Omental fat pad (tissue), 4 donors: ENCODE measurements around the gene OR10D3. TPM values are rescaled to one million over a fixed set of nuclear protein-coding genes. Genes with fewer than 3 reads are reported as not detected.

Source experiments
- ATAC-seq: fragments of 150-250 bp; one replicate; pipeline ENCODE4 v1.9.1; 2016; ENCODE audit warnings: mild to moderate bottlenecking, moderate library complexity; ENCODE audit not compliant: low FRiP score
- DNase-seq: peaks from one replicate; pipeline ENCODE4 v3.0.0-alpha.2; 2019; ENCODE audit warnings: low spot score
- total RNA-seq, 4 donors: library from RNA; depleted of rRNA; stranded (reverse); fragments of >200 nt; gene quantifications; one replicate each; pipeline ENCODE4 v1.1.0, GENCODE V29; 2016
- TF ChIP-seq, protein P1 (sequence below), 3 donors: fragments of 450-650 bp; IDR thresholded peaks; one replicate each; pipeline ENCODE4 v1.5.1; 2016 to 2017; ENCODE audit warnings: antibody characterized with exemption in 3 of 3, mild to moderate bottlenecking in 3 of 3, moderate library complexity in 2 of 3

Gene OR10D3, protein sequence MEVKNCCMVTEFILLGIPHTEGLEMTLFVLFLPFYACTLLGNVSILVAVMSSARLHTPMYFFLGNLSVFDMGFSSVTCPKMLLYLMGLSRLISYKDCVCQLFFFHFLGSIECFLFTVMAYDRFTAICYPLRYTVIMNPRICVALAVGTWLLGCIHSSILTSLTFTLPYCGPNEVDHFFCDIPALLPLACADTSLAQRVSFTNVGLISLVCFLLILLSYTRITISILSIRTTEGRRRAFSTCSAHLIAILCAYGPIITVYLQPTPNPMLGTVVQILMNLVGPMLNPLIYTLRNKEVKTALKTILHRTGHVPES
- total RNA-seq: not detected

DNA sequence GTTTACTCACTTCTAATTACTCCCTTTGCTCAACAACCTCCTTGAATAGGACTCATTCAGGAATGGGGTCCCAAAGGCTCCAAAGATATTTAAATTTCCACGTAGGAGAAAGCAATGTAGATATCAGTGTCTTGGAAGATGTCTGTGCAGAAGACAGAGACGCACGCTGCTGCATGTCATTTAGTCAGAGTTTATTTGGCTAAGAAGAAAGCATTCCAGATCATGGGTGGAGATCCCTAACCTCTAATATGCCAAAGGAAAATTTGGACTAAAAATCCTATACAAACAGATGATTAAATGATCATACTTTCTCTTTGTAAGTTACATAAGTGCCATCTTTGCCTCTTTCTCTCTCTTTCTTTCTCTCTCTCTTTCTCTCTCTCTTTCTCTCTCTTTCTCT lies at the start of gene OR10D3:
OR10D3 (plus strand) TSS at position 278 of the 400 bp plus-strand sequence. CDS start 1,925 bp downstream, outside the sequence.
- DNase-seq: no peak
- TF ChIP-seq, protein P1, sequence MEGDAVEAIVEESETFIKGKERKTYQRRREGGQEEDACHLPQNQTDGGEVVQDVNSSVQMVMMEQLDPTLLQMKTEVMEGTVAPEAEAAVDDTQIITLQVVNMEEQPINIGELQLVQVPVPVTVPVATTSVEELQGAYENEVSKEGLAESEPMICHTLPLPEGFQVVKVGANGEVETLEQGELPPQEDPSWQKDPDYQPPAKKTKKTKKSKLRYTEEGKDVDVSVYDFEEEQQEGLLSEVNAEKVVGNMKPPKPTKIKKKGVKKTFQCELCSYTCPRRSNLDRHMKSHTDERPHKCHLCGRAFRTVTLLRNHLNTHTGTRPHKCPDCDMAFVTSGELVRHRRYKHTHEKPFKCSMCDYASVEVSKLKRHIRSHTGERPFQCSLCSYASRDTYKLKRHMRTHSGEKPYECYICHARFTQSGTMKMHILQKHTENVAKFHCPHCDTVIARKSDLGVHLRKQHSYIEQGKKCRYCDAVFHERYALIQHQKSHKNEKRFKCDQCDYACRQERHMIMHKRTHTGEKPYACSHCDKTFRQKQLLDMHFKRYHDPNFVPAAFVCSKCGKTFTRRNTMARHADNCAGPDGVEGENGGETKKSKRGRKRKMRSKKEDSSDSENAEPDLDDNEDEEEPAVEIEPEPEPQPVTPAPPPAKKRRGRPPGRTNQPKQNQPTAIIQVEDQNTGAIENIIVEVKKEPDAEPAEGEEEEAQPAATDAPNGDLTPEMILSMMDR (IDR thresholded peaks at IDR 0.05): no peak
- no peak for ATAC-seq

DNA sequence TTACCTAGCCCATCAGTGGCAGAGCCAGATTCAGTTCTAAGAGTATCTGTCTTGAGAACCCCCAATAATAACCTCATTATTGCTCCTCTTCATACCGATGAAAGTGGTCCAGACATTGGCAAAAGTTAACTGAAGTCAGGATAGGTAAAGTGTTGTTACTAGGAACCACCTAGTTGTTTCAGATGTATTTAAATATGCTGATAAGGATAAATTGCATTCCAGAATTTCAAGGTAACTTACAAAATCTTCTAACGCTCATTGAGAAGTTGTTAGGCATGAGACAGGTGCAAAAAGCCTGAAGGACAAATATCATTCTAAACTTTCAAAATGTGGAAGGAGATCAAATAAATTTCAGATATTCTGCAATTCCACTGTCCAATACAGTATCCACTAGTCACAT lies 40.1 kb upstream of the OR10D3 start:
- TF ChIP-seq, protein P1 (IDR thresholded peaks at IDR 0.05): no peak
- ATAC-seq: no peak
- DNase-seq: no peak

DNA sequence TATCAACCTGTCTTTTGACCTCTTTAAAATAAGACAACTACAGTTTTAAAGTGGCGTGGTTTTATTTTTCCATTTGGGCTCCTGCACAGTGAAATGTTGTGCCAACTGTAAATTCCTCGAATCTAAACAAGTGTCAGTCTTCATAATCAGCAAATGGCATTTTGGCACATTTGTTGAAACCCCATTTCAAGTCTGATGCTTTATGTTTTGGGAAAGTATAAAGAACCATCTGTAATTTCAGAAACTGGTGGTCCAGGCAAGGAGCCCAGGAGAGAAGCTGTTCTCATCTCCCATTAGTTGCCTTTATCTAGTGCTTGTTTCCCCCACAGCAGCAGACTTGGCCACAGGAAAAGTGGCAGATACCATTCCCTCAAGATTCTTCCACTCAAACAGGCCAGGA lies 35.2 kb upstream of the OR10D3 start:
- DNase-seq (no peak), ATAC-seq (no peak)
- TF ChIP-seq, protein P1 (IDR thresholded peaks at IDR 0.05): no peak

DNA sequence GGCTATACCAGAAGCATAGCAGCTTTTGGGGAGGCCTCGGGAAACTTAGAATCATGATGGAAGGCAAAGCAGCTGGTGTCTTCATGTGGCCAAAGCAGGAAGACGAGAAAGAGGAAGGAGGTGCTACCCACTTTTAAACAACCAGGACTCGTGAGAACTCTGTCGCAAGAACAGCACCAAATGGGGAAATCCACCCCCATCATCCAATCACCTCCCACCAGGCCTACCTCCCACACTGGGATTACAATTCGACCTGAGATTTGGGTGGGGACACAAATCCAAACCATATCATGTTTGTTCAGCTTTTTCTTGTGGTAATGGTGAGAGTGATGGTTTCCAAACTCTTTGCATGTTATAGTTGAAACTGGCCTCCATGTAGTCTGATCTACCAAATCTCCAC lies 32.5 kb upstream of the OR10D3 start:
- ATAC-seq (no peak), DNase-seq (no peak)
- TF ChIP-seq, protein P1 (IDR thresholded peaks at IDR 0.05): no peak

DNA sequence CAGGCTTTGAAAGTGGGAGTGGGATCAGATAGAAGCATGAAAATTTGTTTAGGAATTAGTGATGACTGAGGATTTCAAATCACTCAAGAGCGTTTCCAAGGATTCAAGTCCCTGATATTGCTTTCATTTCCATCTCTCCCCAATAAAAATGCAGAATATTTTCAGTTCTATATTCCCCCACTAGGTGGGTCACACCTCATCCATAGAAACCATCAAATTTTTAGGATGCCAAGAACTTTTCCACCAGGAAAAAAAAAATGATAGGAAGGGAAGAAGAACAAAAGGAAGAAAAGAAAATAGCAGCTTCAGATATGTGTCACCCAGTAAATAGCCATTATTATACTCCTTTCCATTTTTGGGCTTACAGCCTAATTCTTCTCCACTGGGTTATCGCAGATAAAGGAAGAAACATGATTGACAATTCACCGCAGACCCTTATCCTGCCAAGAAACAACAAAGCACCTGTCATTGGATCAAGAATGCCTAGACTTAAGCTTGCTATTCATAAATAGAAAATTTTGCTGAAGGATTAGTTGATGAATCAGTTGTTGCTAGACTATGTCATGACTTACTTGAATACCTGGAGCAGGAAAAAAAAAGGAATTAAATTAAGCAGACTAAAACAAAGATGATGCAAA lies 30.3 kb upstream of the OR10D3 start:
- DNase-seq (no peak), ATAC-seq (no peak)
- TF ChIP-seq, protein P1 (IDR thresholded peaks at IDR 0.05): no peak

DNA sequence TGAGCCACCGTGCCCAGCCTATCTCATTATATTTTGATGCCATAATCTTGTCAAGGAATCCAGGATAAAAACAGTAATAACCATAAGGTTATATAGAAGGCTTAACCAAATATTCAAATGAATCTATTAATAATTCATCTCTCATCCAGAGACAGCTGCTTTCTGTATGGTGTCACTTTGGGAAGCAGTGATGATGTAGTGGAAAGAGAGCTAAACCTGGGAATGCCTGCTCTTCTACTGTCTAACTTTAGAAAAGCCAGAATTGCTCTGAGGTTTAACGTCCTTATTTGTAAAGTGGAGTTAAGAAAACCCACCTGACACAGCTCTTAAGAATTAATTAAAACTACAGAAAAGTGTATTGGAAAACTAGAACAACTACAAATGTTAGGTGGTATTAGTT lies 29.3 kb upstream of the OR10D3 start:
- DNase-seq: no peak
- TF ChIP-seq, protein P1 (IDR thresholded peaks at IDR 0.05): no peak
- no peak for ATAC-seq

DNA sequence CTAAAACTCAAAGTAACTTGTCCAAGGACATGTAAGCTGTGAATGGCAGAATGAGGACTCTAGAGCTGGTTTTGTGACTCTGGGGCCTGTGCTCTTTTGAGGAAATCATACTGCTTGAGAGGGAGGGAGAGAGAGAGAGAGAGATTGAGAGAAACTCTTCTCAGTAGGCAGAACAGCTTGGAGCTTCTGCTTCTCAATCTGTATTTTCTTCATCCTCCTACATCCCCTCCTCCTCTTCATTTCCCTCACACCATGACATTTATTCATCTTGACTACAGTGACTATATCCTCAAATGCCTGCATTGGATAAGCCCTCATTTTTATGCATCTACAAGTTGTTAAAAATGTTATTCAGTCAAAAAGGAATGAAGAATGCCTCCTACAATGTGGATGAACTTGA lies 23.7 kb upstream of the OR10D3 start:
- no peak for ATAC-seq

More for the DNA sequence above, 23.7 kb upstream of the OR10D3 start:
- no peak for DNase-seq
- TF ChIP-seq, protein P1 (IDR thresholded peaks at IDR 0.05): no peak
